GM12875 (cell line): ENCODE measurements around the gene SLC10A4.

Experiments used
- H3K4me3 ChIP-seq: one replicate; pipeline ENCODE4 v1.5.1; 2011; ENCODE audit warnings: low read depth, low read length, control low read depth
- TF ChIP-seq, protein P1 (sequence below): IDR thresholded peaks from 2 replicates; pipeline ENCODE4 v1.5.1; 2011; ENCODE audit warnings: low read depth, mild to moderate bottlenecking, control low read depth, inconsistent platforms, low read length, moderate library complexity, borderline replicate concordance; ENCODE audit not compliant: insufficient read depth

The SLC10A4 gene

DNA sequence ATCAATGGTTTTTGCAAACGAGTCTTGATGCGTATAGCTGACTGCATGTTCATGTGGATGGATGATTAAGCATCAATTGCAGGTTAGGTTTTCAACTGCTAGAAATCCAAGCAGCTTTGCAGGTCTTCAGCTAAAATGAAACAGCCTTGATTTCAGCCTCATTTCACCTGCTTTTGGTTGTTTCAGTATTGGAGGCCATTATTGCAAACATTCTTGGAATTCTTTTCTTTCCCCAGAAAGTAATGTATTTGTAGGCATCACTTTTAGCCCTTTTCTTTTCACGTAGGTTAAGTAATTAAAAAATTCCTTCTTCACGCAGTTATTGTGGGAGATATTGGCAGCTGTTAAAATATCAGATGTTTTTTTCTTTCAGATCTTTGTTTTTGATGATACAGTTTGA is 15.8 kb downstream of the SLC10A4 start:
- no peak overlapping the region for H3K4me3 ChIP-seq
- TF ChIP-seq, protein P1, sequence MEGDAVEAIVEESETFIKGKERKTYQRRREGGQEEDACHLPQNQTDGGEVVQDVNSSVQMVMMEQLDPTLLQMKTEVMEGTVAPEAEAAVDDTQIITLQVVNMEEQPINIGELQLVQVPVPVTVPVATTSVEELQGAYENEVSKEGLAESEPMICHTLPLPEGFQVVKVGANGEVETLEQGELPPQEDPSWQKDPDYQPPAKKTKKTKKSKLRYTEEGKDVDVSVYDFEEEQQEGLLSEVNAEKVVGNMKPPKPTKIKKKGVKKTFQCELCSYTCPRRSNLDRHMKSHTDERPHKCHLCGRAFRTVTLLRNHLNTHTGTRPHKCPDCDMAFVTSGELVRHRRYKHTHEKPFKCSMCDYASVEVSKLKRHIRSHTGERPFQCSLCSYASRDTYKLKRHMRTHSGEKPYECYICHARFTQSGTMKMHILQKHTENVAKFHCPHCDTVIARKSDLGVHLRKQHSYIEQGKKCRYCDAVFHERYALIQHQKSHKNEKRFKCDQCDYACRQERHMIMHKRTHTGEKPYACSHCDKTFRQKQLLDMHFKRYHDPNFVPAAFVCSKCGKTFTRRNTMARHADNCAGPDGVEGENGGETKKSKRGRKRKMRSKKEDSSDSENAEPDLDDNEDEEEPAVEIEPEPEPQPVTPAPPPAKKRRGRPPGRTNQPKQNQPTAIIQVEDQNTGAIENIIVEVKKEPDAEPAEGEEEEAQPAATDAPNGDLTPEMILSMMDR, result no peak

DNA sequence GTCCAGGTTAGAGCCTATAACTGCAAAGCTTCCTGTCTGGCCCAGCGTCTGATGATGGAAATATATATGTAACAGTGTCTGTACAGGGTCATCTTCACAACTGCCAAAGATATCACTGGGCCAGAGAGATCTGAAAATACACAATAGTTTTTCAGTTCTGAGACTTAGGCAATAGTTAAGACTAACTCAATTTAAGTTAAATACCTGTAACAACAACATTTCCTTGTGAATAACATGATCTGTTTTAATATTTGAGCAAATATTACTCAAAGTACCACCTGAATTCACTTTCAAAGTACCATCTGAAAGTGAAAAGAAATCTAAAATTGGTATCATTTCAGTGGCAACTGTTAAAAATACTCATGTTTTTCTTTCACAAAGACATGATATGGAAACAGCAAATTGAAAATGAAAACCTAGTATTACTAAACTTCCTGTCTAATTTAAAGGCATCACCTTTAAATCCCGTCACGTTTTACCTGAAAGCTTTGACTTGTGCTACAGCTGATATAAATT is 16.5 kb downstream of the SLC10A4 start:
- no peak overlapping the region for H3K4me3 ChIP-seq
- TF ChIP-seq, protein P1, result no peak

DNA sequence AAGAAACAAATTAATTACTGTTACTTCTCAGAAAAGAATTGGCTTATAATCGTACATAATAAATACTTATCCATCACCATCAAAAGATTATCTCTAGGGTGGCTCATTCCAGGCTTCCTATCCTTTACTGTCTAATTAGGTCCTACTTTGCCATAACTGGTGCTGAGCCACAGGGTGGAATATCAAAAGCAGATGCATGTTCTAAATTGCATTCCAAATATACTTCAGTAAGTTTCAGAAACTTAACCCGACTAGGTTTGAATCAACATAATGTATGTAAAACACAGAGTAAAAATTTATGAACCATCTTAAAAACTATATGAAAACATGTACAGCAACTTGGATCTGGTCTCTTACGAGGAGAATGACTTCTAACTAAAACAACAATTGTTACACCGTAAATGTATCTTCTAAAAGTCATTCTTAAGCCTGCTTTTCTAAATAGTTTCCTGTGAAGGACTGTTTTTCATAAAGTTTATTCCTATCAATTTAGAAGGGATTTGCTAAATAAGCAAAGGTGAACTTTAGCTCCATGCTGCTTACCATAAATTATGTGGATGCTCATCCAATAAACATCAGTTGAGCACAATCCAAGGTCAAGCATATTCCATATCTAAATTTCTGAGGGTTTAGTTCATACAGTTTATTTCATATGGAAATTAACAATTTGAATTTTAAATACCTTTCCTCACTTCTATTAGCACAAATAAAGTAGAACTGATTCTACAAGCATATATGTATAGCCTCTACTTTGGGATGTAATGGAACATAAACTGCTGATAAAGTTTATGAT is 20.3 kb downstream of the SLC10A4 start:
- TF ChIP-seq, protein P1, result no peak

DNA sequence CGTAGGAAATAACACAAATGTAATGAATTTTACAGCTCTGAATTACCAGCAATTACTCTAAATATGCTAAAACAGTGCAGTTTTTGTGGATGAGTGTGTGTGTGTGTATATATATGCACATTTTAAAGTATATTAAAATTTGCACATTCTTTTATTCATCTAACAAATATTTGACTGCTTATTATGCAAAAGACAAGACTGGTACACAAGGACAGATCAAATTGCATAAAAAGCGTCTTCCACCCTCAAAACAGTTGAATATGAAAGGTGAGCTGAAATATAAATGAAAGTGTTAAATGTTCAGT is 20.8 kb downstream of the SLC10A4 start:
- TF ChIP-seq, protein P1, result no peak
- no peak overlapping the region for H3K4me3 ChIP-seq

More for the DNA sequence above, 20.3 kb downstream of the SLC10A4 start:
- no peak overlapping the region for H3K4me3 ChIP-seq

DNA sequence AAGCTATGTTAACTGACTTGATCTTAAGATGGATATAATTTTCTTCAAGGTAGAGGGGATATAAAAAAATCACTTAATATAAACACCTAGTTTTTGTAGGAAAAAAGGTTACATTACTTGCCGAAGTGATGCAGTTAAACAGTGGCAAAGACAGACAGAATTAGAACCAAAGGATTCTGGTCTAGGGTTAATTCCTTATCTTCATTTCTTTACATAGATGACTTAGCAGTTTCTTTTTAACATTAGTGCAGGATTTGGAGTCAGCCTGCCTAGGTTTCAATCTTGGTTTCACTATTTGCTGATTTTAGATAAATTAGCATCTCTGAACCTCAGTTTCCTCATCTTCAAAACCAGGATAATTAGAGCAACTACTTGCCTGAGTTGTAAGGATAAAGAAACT is 21.2 kb downstream of the SLC10A4 start:
- TF ChIP-seq, protein P1, result no peak
- H3K4me3 ChIP-seq, result no peak overlapping the region

DNA sequence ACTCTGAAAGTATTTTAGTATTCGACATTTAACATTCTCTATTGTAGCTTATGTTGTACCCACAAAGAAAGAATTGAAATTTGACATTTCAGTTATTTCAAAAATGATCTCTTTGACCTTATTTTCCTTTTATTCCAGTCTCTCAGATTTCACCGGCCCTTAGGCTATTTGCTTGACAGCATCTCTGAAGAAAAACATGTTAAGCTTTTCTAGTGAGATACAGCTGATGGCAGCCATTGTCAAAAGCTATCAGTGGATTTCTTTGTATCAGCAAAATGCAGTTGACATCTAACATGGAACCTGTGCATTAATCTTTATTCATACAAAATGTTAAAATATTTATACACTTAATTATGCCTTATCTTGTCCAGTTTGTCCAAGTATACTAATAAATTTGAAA is 23.6 kb downstream of the SLC10A4 start:
- TF ChIP-seq, protein P1, result no peak
- H3K4me3 ChIP-seq, result no peak overlapping the region

DNA sequence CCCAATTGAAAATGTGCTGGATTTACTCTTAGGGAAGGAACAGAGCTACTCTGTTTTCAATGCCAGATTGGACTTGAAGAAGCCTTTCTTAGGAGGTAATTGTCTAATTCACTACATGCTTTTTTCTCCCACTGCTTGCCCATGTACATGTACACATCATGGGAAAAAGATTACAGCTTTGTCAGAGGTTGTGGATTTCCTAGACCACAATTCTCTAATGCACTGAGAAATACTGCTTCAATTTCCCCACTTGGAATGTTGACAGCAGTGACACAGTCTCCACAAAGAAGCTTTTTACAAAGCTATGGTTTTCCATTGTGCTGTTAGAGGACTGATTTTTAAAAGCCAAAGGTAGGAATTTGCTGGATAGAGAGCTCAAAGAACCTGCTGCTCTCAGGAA is 26.4 kb downstream of the SLC10A4 start:
- TF ChIP-seq, protein P1, result no peak
- H3K4me3 ChIP-seq, result no peak overlapping the region
